Left kidney (tissue), 2 donors: Measurements from ENCODE around the gene TUBGCP6. TPM values are rescaled to one million over a fixed set of nuclear protein-coding genes. Genes with fewer than 3 reads are reported as not detected.

Experiments used
- DNase-seq: peaks from one replicate; pipeline ENCODE4 v3.0.0-alpha.2; 2013
- polyA plus RNA-seq: library from polyadenylated mRNA; unstranded; fragments of 120-200 nt; gene quantifications from one replicate; pipeline ENCODE4 v1.2.1, GENCODE V29; 2013; ENCODE audit not compliant: insufficient read length

Gene TUBGCP6
- polyA plus RNA-seq, 1 donor: 39.5 TPM

DNA sequence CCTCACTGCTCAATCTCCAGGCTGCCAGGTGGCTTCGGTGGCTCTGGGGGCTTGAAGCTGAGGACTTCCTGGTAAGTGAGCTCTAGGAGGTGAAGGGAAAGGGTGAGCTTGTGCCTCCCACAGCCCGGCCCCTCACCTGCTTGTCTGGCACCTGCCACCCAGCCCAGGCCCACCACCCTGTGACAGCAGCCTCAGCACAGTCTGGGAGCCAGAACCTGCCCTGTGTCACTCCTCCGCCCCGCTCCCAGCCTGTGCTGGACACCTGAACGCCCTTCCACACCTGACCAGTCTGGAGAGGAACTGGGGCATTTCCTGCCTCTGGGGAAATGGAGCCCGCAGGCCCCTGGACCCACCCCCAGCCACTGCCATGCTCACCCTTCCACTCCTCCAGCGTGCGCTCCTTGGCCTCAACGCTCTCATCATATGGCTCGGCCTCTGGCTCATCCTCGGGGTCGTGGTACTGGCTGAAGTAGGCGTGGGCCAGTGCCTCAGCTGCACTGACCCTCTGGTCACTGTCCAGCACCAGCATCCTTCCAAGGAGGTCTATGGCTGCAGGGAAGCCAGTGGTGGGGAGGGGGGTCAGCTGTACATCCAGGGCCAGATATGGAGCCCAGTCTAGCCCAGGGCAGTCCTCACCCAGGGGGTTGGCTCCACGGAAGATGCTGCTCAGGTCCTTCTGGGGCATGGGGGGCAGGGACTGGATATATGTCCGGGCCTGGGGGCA, 20.3 kb upstream of the TUBGCP6 start:
- no peak for DNase-seq

DNA sequence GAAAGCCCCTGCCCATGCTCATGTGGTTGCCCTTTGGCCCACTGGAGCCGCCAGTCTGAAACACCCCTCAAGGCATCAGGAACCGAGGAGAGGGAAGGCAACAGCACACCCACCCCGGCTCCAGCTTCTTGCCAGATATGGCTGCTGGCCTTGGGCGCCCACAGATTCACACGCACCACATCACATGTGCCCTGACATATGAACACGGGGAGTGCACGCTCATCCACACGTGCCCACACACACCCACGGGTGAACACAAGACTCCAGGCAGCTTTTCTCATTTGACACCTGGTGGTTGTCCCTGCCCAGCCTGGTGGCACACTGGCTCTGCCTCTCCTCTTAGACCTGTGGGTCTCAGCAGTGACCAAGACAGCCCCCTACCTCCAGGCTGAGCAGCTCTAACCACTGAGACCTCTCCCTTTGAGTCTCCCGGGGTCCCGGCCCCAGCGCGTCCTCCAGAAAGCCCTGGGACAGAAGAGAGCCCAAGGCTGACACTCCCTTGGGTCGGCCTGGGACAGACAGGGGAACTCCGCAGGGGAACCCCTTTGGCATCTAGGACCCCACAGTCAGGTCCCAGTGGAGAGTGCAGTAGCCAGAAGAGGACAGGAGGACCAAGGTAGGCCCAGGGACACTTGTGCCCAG, 19.4 kb upstream of the TUBGCP6 start:
- DNase-seq: no peak

DNA sequence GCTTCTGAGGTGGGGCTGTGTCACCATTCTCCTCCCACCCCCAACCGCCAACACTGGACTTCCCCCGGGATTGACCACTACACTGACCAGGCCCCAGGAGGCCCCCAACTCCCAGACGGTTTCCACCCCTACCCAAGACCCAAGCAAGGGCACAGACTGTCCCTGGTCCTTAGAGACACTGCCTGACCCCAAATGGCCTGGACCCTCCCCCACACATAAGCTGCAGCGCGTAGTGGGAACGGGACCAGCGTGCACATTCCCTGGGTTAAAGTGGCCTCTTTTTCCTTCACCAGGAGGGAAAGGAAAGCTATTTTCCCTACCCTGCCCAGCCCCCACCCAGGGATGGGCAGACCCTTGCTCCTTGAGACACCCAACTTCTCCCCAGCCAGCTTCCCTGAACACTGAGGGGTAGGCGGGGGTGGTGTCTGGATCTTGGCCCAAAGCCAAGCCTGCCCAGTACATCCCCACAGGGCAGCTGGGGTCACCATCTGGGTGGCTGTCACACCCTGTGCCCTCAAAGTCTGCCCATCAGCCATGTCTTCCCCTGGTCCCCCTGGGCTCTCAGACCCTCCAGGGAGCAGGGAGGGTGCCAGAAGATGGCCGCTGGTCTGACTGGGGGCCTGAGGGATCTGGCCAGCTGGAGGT, 18.3 kb upstream of the TUBGCP6 start:
- no peak for DNase-seq

DNA sequence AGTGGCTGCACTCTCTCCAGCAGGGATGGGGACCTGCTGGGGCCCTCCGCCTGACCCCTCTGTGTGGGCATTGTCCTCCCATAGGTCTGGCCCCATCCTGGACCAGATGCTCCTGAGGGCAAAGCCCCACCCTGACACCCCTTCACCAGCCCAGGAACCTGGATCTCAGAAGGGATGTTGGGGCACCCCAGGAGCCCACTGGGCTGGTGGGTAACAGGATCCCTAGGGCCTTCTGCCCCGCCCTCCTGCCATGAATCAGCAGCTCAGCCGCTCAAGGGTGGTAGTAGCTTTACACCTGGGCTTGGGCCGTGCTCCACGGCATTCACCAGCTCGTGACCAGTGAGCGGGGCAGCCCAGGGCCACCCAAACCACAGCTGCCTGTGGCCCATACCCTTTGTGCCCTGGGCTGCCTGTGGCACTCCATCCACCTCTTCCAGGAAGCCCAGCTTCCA, 17.7 kb upstream of the TUBGCP6 start:
- no peak for DNase-seq

DNA sequence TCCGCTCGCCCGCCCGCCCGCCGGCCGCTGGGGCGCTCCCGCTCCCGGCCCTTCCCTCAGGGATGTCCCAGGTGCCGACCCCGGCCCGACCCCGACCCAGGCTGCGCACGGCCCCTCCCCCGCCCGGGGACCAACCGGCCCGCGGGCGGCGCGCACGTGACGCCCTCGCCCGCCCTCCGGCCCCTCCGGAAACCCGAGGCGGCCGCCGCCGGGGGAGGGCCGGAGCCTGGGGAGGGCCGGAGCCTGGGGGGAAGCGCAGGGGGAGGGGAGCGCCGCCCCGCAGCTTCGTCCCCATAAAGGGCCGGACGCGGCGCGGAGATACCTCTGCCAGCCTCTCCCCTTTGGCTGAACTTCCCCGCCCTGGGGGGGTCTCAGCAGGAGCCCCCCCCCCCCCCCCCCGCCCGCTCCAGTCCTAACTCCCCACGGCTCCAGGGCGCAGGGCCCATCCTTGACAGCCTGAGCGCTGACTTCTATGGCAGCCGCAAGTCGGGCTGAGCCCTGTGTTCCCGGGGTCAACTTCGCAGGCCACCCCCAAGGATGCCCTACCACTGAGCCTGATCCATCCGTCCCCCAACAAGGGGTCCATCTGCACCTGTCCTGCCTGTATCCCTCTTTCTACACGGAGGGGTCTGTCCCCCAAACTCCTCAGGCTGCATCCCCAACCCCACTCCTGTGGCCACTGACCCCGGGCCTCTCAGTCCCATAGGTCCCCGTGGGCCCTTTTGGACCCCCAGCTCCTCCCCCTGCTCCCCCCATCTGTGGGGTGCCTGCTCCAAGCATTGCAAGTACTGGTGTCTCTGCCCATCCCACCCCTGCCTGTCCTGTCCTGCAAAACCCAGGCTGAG, 17.0 kb upstream of the TUBGCP6 start, which contains the start of gene MAPK12:
Gene MAPK12, minus strand, starts transcription at position 69 of the 845 bp plus-strand sequence. CDS start 174 bp downstream, outside the sequence.
- no peak for DNase-seq

DNA sequence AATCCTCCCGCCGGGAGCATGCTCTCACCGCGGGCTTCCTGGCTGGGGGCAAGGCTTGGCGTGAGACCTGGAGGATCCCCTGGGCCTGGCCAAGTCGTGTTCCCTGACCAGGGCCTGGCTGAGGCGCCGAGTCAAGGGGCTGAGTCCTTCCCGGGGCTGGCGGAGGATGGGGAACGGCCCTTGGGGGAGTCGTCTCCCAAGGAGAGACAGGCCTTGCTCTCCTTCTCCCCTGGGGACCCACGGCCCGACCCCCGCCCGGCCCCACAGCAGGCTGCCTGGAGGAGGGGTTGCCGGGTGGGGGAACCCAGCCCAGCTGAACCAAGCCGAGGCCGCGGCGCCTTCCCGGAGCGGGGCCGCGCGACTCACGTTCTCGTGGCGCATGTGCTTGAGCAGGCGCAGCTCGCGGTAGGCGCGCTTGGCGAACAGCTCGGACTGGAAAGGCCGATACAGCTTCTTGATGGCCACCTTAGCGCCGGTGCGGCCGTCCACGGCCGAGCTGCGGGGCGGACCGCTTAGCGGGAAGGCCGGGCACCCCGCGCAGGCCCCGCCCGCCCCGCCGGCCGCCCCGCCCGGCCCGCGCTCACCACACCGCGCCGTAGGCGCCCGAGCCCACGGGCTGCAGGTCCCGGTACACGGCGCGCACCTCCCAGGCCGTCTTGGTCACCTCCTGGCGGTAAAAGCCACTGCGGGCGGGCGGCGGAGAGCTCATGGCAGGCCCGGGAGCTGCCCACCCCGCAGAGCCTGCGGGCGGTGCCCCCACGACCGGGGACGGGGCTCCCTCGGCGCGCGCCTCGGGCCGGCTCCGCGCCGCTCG, 16.2 kb upstream of the TUBGCP6 start:
- no peak for DNase-seq

DNA sequence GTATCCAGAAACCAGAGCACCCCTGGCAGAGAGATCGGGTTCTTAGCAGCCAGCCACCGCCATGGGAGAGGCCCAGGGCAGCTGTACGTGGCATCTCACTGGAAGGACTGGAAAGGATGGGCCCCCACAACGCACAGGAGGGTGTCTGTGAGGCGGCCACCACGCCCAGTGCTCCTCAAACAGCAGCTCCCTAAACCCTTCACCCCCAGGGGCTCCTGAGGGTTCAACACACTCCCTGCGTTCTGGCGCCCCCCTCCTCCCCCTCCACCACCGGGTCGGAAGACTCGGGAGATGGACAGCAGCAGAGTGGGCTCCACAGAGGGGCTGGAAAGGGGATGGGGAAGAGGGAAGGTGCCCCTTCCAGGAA, 15.6 kb upstream of the TUBGCP6 start:
- no peak for DNase-seq

DNA sequence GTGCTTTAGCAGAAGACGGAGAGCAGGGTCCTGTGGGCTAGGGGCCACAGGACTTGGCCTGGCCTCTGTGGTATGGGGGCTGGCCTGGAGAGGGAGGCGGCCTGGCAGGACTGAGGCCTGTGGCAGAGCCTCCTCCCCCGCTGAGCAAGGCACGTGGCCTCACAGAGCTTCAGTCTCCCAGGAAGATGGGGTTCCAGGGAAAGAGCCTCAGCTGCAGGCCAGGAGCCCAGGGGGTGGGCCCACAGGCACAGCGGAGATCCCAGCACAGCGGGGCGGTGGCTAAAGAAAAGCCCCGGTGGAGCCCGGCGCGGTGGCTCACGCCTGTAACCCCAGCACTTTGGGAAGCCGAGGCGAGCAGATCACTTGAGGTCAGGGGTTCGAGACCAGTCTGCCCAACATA, 14.5 kb upstream of the TUBGCP6 start:
- no peak for DNase-seq

DNA sequence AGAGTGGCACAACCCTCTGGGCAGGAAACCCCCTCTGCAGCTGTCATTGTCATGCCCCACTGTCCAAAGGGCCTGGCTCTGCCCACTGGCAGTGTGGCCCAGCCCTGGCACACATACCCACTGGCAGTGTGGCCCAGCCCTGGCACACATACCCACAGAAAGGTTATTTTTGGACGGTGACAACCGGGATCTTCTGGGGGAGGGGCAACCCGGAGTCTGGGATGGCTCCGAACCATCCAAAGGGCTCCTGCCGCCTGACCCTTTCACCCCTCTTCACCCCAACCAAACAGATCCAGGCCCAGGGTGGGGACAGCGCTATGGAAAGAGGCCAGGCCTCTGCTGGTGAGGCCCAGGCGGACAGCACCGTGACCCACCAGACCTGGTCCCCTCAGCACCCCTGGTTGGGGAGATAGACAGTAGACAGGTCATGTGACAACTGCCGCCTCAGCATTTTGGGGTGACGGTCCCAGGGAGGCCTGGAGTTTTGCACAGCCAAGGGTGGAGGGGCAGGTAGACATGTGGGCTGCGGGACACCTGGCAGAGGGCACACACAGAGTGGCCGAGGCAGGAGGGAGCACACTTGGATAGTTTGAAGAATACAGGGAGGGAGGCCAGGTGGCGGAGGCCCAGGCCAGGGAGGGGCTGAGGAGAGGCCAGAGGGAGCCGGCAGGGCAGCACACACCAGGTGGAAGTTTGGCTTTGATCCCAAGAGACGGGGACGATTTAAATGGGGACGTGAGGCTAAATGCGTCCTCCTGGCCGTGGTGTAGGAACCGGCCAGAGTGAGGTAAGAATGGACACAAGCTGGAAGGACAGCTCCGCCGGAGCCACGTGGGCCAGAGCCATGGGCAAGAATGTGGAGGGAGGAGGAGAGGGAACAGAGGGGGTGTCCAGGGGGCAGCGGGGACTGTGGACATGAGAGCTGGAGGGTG, 13.8 kb upstream of the TUBGCP6 start:
- DNase-seq: no peak

DNA sequence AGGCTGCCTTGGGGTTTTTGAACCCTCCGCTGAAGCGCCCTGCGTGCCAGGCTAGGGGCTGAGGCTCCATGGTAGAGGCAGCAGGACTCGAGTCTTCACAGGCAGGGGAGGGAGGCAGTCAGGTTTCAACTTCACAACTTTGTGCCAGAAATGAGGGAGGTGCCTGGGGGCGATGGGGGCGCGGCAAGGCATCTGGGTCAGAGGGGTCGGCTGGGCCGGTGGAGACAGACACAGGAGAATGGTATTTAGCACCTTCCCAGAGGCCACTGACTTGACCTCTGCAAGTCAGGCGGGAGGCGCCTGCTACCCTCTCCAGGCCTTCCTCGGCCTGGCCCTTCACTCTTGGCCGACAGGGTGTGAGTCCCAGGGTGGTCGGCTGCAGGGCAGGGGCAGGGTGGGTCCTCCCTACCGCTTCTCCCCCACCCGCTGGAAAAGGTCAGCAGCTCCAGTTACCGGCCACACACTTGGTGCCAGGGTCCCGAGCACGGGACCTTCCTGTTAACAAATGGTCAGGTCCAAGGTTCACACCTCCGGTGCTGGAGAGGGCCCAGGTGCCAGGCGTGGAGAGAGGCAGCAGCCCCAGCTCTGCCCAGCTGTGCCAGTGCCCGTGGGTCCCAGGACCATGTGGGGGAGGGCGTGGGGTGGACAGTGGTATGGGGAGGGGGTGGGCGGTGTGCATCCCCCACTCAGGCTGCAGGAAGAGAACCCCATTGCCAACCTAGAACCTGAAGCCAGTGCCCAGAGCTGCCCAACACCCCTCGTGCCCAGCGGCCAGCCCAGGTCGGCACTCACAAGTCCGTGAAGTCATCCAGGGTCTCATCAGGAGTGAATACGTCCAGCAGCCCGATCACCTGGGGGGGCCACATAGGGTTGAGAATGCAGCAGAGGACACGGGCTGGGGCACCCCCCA, 12.9 kb upstream of the TUBGCP6 start:
- no peak for DNase-seq

DNA sequence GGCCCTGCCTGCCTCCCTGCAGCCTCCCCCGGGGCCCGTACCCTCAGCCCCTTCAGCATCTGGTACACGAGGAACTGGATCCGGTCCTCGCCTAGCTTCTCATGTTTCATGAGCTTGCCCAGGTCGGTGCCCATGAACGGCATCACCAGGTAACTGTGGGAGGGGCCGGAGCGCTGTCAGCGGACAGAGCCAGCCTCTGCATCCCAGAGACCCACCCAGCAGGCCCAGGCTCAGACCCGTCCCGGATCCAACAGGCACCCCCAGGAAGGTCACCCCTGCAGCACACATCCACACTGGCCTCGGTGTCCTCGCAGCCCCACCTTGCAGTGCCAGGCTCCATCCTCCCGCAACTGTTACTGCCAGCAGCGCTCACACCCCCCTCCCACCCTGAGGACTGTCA, 12.2 kb upstream of the TUBGCP6 start:
- DNase-seq: no peak

DNA sequence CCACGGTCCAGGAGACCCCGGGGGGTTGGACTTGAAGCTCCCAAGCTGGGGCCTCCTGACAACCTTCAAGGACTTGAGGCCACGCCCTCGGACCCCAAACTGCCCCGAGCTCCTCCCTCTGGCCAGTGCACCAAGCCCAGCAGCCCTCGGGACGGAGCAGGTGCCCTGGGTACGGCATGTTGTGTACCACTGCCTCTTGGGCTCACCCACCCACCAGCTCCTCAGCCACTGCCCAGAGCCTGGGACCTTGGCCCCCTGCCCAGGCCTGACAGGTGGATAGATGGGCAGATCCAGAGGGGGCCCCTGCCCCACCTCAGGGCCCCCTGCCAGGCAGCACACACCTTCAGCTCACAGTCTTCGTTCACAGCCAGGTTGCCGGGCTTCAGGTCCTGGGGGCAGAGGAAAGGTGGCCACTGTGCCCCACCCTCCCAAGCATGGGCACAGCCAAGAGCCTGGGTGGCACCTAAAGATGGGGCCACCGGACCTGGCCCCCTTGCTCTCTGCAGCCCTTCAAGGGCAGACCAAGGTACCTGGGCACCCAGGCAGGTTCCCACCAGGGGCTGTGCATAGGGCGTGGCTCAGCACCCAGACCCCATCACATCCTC, 11.5 kb upstream of the TUBGCP6 start:
- no peak for DNase-seq

DNA sequence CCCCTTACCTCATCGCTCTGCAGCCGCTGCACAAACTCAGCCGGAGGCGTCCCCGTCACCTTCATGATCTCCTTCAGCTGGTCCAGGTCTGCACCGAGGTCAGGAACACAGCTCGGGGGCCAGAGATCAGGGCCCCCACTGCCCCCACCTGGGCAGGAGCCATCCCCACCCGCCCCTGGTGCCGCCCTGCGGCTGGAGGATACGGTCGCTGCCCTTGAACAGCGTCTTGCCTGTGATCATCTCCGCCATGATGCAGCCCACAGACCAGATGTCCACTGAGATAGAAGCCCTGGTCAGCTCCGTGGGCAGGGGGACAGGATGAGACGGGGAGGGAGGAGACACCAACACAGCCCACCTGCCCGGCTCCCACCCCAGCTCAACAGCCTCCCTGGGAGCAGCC, 10.8 kb upstream of the TUBGCP6 start:
- no peak for DNase-seq

DNA sequence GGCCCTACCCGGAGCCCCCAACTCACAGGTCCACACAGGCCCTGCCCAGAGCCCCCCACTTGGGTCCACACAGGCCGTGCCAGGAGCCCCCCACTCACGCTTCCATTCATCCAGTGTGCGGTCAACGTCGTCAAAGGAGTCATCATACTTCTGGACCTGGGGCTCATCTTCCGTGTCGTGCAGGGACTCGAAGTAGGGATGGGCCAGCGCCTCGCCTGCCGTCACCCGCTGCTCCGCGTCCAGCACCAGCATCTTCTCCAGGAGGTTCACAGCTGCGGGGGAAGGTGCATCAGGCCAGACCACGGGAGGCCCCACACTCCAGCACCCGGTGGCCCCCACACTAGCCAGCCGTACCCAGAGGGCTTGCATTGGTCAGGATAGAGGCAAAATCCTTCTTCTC, 10.3 kb upstream of the TUBGCP6 start:
- DNase-seq: no peak

DNA sequence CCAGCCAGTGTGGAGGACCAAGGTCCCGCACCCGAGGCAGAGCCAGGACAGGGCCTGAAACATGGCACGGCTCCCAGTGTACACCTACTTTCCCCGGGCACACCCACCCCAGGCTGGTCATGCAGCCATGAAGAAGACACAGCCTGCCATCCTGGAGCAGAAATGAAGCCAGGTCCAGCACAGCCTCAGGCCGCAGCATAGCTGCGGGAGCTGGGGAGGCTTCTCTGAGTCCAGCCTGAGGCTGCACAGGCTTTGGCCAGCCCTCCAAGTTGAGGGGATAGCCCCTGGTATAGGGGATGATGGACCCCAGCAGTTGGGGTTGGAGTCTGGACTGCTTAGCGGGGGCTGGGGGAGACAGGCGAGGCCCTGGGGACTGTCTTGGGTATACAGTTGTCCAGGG, 9.1 kb upstream of the TUBGCP6 start:
- no peak for DNase-seq

DNA sequence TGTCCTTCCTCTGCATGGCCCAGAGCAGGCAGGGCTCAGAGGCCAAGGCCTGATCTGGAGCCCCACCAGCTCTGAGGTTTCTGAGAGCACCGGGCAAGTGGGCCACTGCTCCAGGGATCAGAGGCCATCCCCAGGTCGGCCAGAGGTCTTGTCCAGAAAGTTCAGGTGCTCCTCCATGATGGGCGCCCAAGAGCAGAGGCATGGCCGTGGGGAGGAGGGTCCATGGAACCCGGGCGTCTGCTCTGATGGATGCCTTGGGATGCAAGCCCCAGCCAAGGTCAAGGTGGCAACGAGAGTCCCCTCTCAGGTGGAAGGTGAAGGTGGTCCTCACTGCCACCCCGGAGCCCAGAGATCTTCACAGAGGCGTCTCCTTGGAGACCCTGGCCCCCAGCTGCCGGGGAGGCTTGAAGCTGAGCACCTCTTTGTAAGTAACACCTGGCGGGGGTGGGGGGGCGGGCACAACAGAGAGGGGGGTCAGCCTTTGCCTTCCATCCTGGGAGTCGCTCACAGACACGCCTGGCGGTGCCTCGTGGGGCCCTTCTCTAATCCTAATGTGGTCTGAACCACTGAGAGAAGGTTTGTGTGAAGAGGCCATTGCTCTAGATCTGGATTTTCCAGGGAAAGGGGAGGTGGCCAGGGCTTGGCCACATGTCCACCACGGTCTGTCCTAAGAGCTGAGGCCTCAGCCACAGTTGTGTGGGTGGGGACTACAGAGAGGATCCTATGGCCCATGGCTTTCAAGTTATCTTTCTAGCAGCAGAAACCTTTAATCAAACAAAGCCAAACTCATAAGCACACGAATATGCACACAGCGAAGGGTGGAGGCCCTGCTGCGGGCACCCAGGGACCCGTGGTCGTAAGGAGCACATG, 8.5 kb upstream of the TUBGCP6 start:
- no peak for DNase-seq
